Fibroblast of skin of left biceps (primary cell): ENCODE results near the gene HOXA9.

Source experiments
- DNase-seq, 2 experiments: peaks; one replicate each; pipeline ENCODE4 v3.0.0-alpha.2; 2013; ENCODE audit warnings: low read depth in 2 of 2

The HOXA9 gene

DNA sequence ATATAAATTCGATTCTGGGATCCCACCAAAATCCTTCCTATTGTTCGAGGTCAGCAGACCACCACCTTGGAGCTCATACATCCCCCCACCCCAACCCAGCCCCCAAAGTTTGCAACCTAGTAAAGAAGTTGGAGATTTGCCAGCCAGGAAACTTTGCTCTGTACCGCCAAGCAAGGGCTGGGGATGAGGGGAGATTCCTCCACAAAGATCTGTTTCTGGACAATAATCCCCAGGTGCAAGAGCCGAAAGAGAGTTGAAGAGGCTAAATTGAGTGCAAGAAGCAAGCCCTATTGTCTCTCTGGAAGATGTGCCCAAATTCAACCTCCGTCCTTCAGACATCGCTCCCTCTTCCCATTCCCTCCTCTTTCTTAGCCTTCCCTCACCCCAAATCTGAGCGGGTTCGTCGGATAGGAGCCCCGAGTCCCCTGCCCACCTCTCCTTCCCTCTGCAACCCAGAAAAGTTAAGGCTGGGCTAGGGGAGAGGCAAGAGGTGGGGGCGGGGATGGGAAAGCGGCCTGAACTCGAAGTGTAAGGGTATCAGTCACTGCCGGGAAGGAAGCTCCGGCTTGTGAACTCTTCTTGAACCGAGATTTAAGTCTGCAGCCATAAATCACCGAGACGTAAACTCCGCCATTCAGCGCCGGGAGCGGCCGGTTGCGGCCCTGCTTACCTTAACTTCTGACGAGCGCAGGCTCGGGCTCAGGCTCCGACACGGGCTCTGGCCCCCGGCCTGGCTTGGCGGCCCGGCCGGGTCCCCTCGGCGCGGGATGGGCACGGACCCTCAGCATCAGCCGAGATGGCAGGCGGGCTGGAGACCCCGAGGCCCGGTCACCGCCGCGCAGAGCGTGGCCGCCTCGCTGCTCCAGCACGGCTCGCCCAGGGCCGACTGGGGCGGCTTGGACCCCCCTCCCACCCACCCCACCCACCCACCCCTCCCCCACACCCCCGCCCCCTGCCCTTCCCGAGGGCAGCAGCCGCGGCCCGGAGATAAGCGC, 52.1 kb downstream of the HOXA9 start:
- no peak for DNase-seq
